ENCODE results near the gene RNF126.

Gene RNF126

DNA sequence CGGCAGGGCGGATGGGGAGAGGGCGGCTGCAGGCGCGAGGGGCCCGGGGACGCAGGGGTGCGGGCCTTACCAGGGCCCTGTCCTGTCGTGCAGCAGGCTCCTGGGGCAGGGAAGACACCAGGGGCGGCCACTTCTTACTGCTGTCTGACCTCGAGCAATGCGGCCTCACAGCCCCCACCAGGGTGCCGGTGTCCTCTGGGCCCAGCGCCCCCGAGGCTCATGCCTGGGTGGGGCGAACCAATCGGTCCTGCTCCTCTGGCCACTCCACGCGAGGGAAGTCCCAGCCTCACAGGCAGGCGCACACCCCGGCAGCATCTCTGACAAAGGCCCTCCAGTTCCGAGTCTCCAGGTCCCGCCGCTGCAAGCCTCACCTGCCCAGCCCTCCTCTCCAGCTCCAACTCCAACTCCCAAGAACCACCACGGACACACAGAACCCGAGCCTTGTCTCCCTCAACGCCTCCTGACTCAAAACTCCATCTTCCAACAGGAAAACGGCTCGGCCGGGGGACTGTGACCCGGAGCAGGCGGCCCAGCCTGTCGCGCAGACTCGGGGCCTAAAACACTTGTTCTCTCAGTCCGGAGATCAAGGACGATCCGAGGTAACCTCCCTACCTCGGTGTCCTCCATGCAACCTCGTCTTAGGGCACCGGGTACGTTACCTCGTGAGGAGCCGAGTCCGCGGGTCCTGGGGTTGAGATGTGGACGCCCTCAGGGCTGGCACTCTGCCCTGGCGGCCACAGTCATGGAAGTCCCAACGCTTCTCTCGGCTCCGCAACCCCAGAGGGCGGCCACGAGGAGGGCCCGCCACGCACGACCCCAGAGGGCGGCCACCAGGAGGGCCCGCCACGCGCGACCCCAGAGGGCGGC is 16.9 kb downstream of the RNF126 start:
- no peak for DNase-seq (ENCODE audit: low read depth)
- in situ Hi-C loops (cut with HindIII; ENCODE audit: low sequenced_read_pairs): no loop called here
- H3K4me3 ChIP-seq (ENCODE audit: low read depth, low read length): no peak overlapping the region
- TF ChIP-seq, protein P1, sequence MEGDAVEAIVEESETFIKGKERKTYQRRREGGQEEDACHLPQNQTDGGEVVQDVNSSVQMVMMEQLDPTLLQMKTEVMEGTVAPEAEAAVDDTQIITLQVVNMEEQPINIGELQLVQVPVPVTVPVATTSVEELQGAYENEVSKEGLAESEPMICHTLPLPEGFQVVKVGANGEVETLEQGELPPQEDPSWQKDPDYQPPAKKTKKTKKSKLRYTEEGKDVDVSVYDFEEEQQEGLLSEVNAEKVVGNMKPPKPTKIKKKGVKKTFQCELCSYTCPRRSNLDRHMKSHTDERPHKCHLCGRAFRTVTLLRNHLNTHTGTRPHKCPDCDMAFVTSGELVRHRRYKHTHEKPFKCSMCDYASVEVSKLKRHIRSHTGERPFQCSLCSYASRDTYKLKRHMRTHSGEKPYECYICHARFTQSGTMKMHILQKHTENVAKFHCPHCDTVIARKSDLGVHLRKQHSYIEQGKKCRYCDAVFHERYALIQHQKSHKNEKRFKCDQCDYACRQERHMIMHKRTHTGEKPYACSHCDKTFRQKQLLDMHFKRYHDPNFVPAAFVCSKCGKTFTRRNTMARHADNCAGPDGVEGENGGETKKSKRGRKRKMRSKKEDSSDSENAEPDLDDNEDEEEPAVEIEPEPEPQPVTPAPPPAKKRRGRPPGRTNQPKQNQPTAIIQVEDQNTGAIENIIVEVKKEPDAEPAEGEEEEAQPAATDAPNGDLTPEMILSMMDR (IDR thresholded peaks at IDR 0.05; ENCODE audit: low read depth, low read length, missing control alignments): no peak

DNA sequence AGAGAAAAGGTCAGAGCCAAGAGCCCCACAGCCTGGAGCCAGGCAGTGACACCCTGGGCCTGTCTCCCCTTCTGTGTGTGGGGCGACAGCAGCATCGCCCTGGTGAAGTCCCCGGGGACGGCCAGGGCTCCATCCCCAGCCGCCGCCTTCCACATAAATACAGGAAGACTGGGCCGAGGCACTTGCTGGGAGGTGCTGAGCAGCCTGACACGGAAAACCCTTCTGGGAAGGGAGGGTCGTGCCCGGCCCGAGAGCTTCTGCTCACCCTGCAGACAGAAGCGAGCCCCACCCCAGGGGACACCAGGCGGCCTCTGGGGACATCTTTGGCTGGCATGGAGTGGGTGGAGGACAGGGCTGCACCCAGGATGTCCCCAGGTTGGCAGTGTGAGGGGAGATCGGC is 18.2 kb downstream of the RNF126 start:
- TF ChIP-seq, protein P1 (IDR thresholded peaks at IDR 0.05; ENCODE audit: low read depth, low read length, missing control alignments): no peak
- no peak overlapping the region for H3K4me3 ChIP-seq (ENCODE audit: low read depth, low read length)
- no peak for DNase-seq (ENCODE audit: low read depth)
- in situ Hi-C loops (cut with HindIII; ENCODE audit: low sequenced_read_pairs): no loop called here

DNA sequence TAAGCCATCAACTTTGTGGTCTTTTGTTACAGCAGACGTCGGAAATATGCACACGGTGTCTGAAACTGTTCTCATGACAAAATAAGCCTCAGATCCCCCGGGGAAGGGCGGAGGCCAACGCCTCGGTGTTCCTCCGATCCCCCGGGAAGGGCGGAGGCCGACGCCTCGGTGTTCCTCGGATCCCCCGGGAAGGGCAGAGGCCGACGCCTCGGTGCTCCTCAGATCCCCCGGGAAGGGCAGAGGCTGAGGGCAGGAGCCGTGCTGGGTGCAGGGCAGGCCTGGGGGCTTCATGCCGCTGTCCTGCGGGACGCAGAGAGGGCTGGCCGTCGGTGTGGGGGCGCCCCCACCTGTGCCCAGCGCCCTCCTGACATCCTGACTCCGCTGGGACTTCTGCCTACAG is 18.7 kb downstream of the RNF126 start:
- H3K4me3 ChIP-seq (ENCODE audit: low read depth, low read length): no peak overlapping the region

DNA sequence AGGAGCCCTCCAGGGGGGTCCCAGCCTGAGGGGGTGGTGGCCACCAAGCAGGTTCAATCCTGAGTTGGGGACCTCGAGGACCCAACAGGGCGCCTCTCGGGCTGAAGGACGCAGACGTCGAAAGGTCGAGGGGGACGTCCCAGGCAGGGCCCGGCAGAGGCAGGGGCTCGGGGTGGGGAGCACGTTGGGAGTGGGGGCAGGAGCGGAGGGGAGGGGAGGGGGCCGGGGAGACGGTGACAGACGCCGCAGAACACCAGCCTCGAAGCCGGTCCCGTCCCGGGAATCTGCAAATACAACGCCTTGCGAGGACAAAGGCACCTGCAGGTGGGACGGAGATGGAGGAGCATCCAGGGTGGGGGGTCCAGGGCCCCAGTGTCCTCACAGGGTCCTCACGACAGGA is 19.3 kb downstream of the RNF126 start:
- H3K4me3 ChIP-seq (ENCODE audit: low read depth, low read length): no peak overlapping the region
- TF ChIP-seq, protein P1 (IDR thresholded peaks at IDR 0.05; ENCODE audit: low read depth, low read length, missing control alignments): no peak
- in situ Hi-C loops (cut with HindIII; ENCODE audit: low sequenced_read_pairs): no loop called here

More for the DNA sequence above, 18.7 kb downstream of the RNF126 start:
- in situ Hi-C loops (cut with HindIII; ENCODE audit: low sequenced_read_pairs): no loop called here
- TF ChIP-seq, protein P1 (IDR thresholded peaks at IDR 0.05; ENCODE audit: low read depth, low read length, missing control alignments): no peak
- DNase-seq (ENCODE audit: low read depth): no peak

DNA sequence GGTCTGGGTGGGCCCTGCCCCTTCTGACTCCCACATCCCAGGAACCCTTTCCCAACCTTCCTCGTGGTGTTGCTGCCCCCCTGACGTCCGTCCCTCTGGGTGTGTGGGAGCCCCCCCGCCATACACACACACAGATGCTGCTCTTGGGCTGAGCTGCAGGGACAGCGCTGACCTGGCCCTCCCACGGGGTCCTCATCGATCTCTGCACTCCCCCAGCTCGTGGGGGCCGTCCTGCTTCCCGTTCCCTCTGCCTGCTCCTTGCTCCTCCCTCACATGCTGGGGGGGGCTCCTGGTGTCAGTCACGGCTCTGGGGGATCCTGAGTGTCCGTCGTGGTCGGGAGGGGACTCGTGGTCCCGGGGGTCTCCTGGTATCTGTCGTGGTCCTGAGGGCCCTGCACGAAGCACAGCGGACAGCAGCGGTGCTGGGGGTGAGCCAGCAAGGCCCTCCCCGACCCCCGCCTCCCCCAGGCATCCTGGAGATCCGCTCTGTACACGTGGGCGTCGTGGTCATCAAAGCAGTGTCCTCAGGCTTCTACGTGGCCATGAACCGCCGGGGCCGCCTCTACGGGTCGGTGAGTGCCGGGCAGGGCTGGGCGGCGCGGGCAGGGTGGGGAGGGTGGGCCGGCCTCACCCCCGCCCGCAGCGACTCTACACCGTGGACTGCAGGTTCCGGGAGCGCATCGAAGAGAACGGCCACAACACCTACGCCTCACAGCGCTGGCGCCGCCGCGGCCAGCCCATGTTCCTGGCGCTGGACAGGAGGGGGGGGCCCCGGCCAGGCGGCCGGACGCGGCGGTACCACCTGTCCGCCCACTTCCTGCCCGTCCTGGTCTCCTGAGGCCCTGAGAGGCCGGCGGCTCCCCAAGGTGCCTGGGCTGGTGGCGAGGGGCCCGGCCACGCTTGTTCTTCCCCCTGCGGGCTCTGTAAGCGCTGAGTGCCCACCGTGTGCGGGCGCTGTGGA is 20.0 kb downstream of the RNF126 start:
- no peak overlapping the region for H3K4me3 ChIP-seq (ENCODE audit: low read depth, low read length)
- no peak for DNase-seq (ENCODE audit: low read depth)
- in situ Hi-C loops (cut with HindIII; ENCODE audit: low sequenced_read_pairs): no loop called here
- TF ChIP-seq, protein P1 (IDR thresholded peaks at IDR 0.05; ENCODE audit: low read depth, low read length, missing control alignments): no peak

More for the DNA sequence above, 19.3 kb downstream of the RNF126 start:
- DNase-seq (ENCODE audit: low read depth): no peak

DNA sequence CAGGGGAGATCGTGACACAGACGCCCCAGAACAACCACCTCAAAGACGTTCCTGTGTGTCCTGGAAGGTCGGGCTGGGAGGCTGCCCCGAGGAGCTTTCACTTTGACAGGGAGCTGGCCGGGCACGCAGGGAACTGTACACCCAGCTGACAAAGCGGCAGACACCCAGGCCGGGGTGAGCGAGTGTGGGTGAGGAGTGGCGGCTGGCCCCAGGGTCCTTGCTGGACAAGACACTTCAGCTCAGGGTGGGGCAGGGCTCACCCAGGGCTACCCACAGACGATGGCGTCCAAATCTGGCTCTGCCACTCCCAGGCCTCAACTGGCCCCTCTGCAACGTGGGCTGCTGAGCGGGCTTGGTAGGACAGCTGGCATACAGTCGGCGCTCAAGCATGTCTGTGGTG is 21.3 kb downstream of the RNF126 start:
- TF ChIP-seq, protein P1 (IDR thresholded peaks at IDR 0.05; ENCODE audit: low read depth, low read length, missing control alignments): no peak
- no peak overlapping the region for H3K4me3 ChIP-seq (ENCODE audit: low read depth, low read length)
- in situ Hi-C loops (cut with HindIII; ENCODE audit: low sequenced_read_pairs): no loop called here

More for the DNA sequence above, 21.3 kb downstream of the RNF126 start:
- DNase-seq (ENCODE audit: low read depth): no peak

Data from astrocyte of the cerebellum (primary cell).